ENCODE results near the gene ACO1.

The ACO1 gene

GRCh38 chr9:32434892-32435291, 50.4 kb downstream of the ACO1 start:
- Mint-ChIP-seq H3K4me1 (no peaks in the 10 kb centered on the region), H3K36me3 (ENCODE audit: low read depth) (peaks cover 54% of the 10 kb centered on the region), H3K27me3 (ENCODE audit: low read depth) (no peaks in the 10 kb centered on the region), H3K4me3 (no peak overlapping the region), H3K27ac (no peak overlapping the region), H3K9me3 (no peaks in the 10 kb centered on the region)
- TF ChIP-seq CTCF (IDR thresholded peaks at IDR 0.05; ENCODE audit: unreplicated experiment in 3 of 3), result no peak

GRCh38 chr9:32441678-32442077, 57.2 kb downstream of the ACO1 start:
- Mint-ChIP-seq H3K9me3 (no peaks in the 10 kb centered on the region), H3K4me3 (no peak overlapping the region), H3K36me3 (ENCODE audit: low read depth) (peaks cover 68% of the 10 kb centered on the region), H3K4me1 (no peaks in the 10 kb centered on the region), H3K27me3 (ENCODE audit: low read depth) (no peaks in the 10 kb centered on the region), H3K27ac (no peak overlapping the region)
- TF ChIP-seq CTCF (IDR thresholded peaks at IDR 0.05; ENCODE audit: unreplicated experiment in 3 of 3), result no peak

GRCh38 chr9:32442433-32442832, 58.0 kb downstream of the ACO1 start:
- H3K4me1 Mint-ChIP-seq, result no peaks in the 10 kb centered on the region
- H3K4me3 Mint-ChIP-seq, result no peak overlapping the region
- no peaks in the 10 kb centered on the region for H3K9me3 Mint-ChIP-seq
- H3K27ac Mint-ChIP-seq, result no peak overlapping the region
- no peak for TF ChIP-seq CTCF (IDR thresholded peaks at IDR 0.05; ENCODE audit: unreplicated experiment in 3 of 3)
- peaks cover 76% of the 10 kb centered on the region for H3K36me3 Mint-ChIP-seq (ENCODE audit: low read depth)
- H3K27me3 Mint-ChIP-seq (ENCODE audit: low read depth), result no peaks in the 10 kb centered on the region

- Mint-ChIP-seq H3K27me3 (ENCODE audit: low read depth) (no peaks in the 10 kb centered on the region), H3K36me3 (ENCODE audit: low read depth) (peaks cover 49% of the 10 kb centered on the region), H3K4me3 (no peak overlapping the region), H3K27ac (no peak overlapping the region), H3K9me3 (no peaks in the 10 kb centered on the region), H3K4me1 (no peaks in the 10 kb centered on the region)
- no peak for TF ChIP-seq CTCF (IDR thresholded peaks at IDR 0.05; ENCODE audit: unreplicated experiment in 3 of 3)
Observed at GRCh38 chr9:32449969-32450368, 65.5 kb downstream of the ACO1 start.

DNA sequence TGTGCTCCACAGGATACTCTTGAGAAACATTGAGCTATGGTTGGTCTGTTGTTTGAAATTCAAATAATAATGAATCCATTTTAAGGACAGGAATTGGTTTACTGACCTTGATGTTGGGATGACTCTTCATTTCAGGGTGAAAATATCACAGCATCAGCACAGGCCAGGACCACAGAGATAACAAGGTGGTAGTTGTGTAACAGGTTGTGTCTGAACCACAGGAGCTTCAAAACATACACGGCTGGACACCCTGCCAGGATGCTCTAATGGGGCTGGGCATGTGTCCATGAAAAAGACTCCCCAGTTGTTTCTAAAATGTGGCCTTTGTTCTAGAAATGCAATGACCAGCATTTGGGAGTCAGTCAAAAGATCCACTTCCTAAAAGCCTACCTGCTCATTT, 69.8 kb downstream of the ACO1 start:
- no peak overlapping the region for H3K27ac Mint-ChIP-seq
- peaks cover 29% of the 10 kb centered on the region for H3K36me3 Mint-ChIP-seq (ENCODE audit: low read depth)
- H3K4me1 Mint-ChIP-seq, result no peaks in the 10 kb centered on the region
- no peaks in the 10 kb centered on the region for H3K27me3 Mint-ChIP-seq (ENCODE audit: low read depth)
- no peak for TF ChIP-seq CTCF (IDR thresholded peaks at IDR 0.05; ENCODE audit: unreplicated experiment in 3 of 3)
- no peak overlapping the region for H3K4me3 Mint-ChIP-seq
- no peaks in the 10 kb centered on the region for H3K9me3 Mint-ChIP-seq

GRCh38 chr9:32455738-32456137, 71.3 kb downstream of the ACO1 start:
- H3K27me3 Mint-ChIP-seq (ENCODE audit: low read depth), result no peaks in the 10 kb centered on the region
- no peak overlapping the region for H3K4me3 Mint-ChIP-seq
- H3K9me3 Mint-ChIP-seq, result no peaks in the 10 kb centered on the region
- no peak for TF ChIP-seq CTCF (IDR thresholded peaks at IDR 0.05; ENCODE audit: unreplicated experiment in 3 of 3)
- H3K27ac Mint-ChIP-seq, result no peak overlapping the region
- H3K4me1 Mint-ChIP-seq, result no peaks in the 10 kb centered on the region
- peaks cover 30% of the 10 kb centered on the region for H3K36me3 Mint-ChIP-seq (ENCODE audit: low read depth)

Data from nephron (organoid).